Stimulated activated CD4-positive, alpha-beta T cell treated with anti-CD3 and anti-CD28 coated beads, Interleukin-15, amount 100 ng/mL, for 24 hours (primary cell): ENCODE results near the gene MARCHF4.
A peak's percentile ranks its signal among the peaks of the same experiment; 100 is the strongest.

Experiments used
- DNase-seq: peaks from one replicate; pipeline ENCODE4 v3.0.0-alpha.2; 2020

Gene MARCHF4

GRCh38 chr2:216348756-216349308 lies 23.5 kb downstream of the MARCHF4 start:
- peak; percentile 53 for DNase-seq

DNA sequence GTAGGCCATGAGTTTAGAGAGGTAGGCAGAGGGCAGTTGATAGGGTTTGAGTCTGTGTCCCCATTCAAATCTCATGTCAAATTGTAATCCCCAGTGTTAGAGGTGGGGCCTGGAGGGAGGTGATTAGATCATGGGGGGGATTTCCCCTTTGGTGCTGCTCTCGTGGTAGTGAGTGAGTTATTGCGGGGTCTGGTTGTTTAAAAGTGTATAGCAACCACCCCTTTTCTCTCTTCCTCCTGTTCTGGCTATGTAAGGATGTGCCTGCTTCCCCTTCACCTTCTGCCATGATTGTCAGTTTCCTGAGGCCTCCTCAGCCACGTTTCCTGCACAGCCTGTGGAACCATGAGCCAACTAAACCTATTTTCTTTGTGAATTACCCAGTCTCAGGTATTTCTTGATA lies 25.5 kb downstream of the MARCHF4 start:
- peak; percentile 36 for DNase-seq

- DNase-seq: no peak
These were observed 26.4 kb downstream of the MARCHF4 start for GRCh38 chr2:216345846-216346245.

DNA sequence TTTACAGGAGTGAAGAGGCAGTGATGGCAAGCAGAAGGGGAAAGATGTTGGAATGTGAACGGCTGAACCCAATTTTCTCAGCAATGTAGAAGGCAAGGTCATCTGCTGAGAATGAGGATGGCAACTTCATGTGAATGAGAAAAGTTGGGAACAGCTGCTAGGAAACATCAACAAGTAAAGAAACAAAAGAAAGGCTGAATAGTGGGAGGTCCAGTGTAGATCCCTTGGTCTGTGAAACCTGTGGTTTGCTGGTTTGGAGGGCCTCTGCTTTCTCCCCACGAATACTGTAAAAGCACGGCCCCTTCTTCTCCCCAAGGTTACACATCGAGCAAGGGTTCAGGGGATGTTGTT lies 27.4 kb downstream of the MARCHF4 start:
- DNase-seq: no peak

- DNase-seq: no peak
These were observed 27.9 kb downstream of the MARCHF4 start for GRCh38 chr2:216344206-216344949.

DNA sequence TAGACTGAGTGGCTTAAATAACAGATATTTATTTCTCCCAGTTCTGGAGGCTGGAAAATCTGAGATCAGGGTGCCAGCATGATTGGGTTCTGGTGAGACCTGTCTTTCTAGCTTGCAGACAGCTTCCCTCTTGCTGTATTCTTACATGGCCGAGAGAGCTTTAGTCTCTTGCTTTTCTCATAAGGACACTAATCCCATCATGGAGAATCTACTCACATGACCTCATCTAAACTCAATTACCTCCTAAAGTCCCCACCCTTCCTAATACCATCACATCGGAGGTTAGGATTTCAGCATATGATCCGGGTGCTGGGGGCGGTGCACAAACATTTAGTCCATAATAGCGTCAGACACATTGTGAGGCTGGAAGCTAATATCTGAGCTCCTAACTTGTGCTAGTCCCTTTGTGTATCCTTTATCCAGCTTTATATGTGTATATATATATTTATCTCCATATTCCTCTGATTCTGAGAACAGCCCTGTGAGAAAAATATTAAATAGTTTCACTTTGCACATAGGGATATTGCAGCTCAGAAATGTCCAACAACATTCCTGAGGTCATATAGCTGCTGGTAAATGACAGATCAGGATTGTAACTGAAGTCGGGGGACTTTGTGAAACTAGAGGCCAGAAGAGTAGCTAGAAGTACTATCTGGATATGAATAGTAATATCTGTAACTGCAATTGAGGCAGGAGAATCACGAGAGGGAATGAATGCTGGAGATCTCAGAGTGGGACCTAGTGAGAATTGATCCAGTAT lies 28.9 kb downstream of the MARCHF4 start:
- DNase-seq: no peak

- peak; percentile 49 for DNase-seq
These were observed 31.2 kb downstream of the MARCHF4 start for GRCh38 chr2:216341121-216341520.

DNA sequence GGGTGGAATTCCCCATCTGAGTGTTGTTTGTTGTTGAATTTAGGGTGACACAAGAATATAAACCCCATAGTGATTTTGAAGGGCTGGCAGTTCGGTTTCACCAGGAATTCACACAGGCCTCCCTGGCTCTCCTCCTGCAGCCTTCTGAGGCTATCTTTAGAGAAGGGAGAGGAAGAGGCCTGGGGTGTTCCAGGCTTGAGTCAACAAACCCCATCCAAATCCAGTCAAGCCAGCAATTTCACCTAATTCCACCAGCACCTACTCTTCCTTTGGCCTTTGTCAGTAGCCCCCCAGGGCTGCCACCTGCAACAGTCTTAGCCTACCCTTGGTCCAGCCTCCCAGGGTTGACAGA lies 32.0 kb downstream of the MARCHF4 start:
- DNase-seq: no peak

- no peak for DNase-seq
These were observed 32.6 kb downstream of the MARCHF4 start for GRCh38 chr2:216339456-216340279.

GRCh38 chr2:216335252-216335651 lies 37.0 kb downstream of the MARCHF4 start:
- DNase-seq: no peak

GRCh38 chr2:216328347-216328746 lies 43.9 kb downstream of the MARCHF4 start:
- DNase-seq: no peak

DNA sequence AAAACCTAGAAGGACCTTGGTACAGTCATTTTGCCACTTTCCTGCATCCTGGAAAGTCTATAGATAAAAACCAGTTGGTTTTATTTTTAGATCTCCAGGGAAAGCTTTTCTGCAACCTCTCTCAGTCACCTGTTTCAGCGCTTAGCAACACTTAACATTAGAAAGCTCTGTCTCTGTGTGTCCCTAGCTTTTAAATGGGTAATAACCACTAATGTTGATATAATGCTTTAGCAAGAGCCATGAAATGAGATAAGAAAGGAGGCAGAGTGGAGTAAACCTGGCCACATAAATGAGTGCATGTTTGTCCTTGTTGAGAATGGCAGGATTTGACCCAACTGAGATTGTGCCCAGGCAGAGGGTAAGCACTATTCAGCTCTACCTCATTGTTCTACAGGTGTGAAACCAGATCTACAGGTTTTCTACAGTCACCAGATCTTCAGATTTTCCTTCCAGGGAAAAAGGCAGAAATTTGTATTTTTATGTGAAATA lies 44.8 kb downstream of the MARCHF4 start:
- no peak for DNase-seq
